HG03066 (cell line): ENCODE data around the gene ARL14.

Source experiments
- ATAC-seq: cut with Tn5 transposase; IDR thresholded peaks from one replicate; pipeline ENCODE4 v1.9.1; 2021; ENCODE audit warnings: low read depth; ENCODE audit not compliant: unreplicated experiment

The ARL14 gene

DNA sequence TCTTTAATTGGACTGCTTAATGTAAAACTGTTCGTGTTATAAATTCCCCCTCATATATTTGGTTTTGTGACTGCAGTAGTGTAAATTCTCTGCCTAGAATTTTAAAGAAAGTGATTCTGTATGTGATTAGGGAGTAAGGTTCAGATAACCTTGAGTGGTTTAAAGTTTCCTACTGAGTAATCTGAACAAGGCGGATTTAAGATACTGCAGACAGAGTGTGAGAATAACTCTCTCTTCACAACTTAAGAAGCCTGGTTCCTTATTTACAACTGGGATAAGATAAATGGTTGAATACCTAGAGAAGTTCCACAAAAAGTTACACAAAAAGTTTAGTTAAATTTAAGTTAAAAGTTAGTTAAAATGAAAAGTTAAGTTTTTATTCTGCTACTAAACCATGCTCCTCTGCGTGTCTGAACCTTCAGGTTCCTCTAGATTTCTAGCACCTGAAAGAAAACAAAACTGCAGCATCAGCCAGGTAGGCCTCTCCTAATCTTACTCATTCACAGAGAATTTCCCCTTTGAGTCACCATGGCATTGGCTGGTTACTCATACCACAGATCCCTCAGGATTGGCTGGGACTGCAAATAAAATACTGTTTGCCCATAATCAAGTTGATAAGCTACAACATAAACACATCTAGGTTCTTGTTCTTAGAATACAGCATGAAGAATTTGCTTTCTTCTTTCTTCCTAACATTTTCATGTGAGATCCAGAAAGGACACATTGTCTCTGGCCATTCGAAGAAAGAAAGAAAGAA is at the start of gene ARL14:
TSS of gene ARL14 (plus strand) at position 614 of the 757 bp plus-strand sequence. CDS start 187 bp downstream, outside the sequence.
- no peak for ATAC-seq

DNA sequence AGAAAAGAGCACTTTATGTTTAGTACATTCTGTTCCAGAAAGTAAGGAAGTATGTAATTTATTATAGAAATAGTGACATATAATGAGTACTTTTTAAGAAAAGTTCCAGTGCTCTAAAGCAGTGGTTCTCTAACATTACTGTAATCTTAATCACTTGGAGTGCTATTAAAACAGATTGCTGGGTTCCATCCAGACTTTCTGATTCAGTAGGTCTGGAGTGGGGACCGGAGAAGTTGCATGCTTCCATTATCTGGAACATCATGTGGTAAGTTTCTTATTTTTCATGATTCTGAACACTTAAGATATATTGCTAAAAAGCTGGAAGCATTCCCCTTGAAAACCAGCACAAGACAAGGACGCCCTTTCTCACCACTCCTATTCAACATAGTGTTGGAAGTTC is 47.5 kb upstream of the ARL14 start:
- ATAC-seq, result no peak

DNA sequence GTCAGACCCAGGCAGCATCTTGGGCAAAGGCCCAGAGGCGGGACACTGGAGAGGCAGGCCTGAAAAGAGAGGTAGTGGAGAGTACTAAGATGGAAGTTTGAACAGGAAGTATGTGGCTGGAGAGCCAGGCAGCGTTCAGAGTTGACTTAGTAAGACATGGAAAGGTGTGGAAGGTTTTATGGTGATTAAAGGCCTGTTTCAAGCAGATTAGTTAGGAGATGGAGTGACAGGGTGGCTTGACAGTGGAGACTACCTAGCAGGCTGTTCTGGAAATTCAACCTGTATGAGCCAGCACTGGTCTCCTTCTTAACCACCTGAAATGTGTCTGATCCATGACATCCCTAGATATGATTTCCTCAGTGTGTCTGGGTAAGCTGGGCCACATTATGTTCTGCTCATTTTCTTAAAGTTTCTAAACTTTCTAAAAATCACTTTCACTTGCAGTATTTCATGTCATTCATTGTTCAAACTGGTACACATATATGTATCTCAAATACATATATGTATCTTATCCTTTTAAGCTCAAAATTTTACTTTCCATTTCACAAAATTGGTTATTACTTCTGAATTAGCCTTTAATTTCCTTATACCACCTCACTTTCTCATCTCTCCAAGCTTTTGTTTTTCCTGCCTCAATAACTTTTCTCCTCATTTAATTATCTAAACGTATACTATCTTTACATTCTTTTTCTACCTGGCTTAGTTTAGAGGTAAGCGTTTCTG is 43.4 kb upstream of the ARL14 start:
- ATAC-seq, result no peak

DNA sequence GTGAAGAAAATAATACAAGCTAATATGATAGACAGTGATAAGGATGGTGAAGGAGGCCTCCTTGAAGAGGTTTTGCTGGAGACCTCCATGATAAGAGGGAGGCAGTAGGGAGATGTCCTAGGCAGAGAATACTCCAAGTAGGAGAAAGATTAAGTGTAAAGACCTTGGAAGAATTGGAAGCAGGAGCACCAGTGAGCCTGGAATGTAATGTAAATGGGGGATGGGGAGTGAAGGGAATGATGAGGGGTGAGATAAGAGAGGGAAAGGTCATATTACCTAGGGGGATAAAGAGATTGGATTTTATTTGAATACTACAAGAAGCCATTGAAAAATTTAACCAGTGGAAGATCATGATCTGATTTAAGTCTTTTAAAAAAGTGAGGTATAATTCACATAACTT is 41.7 kb upstream of the ARL14 start:
- no peak for ATAC-seq

DNA sequence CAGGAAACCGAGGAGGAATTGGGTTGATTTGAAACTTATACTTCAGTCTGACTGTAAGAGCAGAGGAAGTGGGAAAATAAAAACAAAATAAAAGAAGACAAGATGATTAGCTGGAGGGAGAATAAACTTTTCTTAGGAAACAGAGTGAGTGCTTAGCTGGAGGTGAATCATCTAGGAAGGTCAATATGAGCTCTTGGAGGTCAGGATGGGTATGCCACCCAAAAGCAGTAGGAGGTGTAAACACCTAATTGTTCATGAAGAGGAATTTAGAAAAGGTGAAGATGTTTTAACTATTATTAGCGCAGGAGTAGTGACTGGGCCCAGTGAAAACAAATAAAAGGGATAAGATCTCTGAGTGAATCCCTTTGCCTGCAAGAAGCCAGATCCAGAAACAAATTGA is 39.9 kb upstream of the ARL14 start:
- ATAC-seq, result no peak

DNA sequence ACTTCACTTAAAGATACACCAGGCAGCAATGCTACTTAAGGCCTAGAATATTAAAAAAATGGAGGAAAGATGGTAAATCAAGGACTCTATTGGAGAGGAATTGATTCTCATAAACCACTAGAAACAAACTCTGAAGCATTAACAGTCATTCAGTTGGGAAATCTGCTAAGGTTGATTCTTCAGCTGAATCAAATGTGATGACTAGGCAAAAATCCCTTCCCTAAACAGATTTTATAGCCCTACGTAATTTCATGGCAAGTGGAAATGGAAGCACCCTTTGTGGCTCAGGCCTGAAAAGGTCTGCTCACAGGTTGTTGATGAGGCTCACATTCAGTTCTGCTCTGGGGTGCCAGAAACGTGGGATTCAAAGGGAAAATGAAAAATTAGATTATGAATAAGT is 38.8 kb upstream of the ARL14 start:
- ATAC-seq, result no peak

DNA sequence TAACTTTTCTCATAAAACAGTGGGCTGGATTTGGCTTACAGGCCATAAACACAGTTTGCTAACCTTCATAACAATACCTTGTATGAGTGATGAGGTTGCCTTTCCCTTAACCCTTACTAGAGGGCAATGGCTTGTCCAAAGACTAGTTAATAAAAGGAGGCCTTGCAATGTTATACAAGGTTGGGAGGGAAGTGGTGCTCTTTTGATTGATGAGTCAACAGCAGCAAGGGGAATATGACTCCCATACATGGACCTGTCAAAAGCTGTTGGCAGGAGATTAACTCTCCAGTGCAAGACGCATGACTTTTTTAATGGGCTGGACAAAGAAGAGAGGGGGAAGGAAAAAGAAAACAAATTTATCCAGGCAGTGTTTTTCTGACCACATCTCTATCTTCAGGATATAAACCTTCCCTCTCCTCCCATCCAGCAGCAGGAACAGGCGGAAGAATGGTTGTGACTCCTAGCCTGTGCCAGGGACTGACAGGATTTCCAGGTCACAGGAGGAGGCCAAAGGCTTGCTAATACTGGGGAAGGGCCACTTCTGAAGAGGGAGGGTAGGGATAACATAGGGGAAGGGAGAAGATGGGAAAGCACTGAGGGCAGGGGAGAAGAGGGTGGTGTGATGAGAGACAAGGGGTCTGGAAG is 35.2 kb upstream of the ARL14 start:
- ATAC-seq, result no peak

DNA sequence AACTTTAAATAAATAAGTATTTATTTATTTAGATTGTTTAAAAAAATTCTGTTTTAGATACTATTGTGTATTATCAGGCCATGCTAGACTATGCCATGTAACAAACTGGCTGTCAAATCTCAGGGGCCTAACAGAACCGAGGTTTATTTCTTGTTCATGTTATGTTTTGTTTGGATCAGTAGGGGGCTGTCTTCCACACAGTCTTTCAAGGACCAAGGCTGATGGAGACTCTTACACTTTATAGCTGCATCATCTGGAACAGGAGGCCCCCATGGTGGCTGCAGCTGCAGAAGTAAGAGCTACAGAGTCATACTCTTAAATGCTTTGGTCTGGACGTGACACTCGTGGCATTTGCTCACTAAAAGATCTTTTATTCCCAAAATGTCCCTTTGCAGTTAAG is 33.0 kb upstream of the ARL14 start:
- no peak for ATAC-seq

DNA sequence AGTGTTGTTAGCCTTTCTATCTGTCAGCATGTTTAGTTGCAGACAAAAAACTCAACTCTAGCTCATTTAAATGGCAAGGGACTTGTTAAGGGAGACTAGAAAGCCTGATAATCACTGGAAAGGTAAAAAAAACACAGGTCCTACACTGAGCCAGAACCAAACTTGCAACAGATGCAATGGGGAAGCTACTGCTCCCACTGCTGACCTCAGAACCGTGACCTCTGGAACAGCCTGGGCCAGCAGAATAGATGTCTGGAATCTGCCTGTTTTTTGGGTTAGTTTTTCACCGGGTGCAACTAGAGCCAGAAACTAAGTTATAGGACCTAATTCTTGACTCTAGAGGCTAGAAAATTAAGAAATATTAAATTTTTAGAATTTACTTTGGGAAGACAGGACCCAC is 32.5 kb upstream of the ARL14 start:
- ATAC-seq, result no peak

DNA sequence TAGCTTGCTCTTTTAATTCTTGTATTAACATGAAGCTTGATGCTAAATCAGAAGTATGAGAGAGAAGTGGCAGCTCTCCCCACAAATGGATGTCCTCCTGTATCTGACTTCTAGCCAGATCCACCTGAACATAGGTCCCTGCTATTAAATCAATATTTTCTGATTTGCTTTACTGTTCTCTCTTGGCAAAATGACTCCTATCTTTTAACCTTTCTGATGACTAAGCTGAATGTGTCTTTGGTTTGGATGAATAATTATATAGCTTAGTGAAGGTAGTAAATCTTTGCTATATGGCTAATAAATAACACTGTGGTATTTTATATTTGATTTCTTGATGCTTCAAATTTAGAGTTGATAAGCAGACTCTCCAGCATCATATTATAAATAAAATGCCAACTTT is 28.3 kb upstream of the ARL14 start:
- ATAC-seq, result no peak

DNA sequence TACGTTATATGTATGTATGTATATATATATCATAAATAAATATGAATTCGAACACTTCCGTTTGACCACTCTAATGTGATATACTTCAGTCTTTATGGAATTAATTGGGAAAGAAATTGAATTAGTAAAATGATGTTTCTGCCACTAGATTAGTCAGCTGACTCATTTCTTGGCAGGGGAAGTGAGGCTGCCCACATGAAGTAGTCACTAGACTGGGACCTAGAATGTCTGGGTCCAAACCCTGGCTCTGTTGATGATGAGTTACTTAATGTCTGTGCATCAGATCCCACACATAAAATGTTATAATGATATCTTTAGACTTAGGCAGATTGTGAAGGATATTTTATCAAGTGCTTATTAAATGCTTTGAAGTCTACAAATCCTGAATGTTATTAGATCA is 27.4 kb upstream of the ARL14 start:
- no peak for ATAC-seq

DNA sequence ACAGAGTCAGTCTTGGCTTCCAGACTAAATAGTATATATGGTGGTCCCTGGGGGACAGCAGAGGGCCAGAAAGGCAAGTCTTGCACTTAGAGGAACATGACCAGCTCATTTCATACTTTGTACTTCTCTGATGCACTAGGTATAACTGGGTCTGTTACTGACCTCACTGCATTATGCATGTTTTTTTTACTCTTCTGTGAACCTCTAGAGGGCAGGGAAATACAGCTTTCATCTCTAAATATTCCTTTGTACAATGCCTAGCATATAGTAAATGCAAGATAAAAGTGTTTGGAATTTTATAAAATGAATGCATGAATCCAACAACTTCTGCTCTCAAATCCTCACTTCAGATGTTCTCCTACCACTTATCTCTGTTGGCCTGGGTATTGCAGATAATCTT is 23.4 kb upstream of the ARL14 start:
- ATAC-seq, result no peak

DNA sequence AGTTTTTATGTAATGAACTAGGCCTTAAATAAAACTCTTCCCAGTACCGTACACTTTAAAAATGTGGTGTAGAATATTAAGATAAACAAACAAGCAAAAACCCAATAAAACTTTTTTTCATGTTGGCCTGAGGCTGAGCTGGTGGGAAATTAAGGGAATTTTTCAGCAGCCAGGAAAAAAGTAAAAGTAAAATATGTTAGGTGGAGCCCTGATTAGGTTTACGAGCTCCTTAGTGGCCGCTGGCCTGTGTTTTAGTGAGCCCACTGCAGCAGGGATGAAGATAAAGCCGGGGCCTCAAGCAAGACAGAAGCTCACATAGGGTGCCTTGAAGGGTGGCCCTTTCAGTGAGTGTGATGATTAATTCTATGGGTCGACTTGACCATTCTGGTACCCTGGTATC is 16.1 kb upstream of the ARL14 start:
- ATAC-seq, result no peak

DNA sequence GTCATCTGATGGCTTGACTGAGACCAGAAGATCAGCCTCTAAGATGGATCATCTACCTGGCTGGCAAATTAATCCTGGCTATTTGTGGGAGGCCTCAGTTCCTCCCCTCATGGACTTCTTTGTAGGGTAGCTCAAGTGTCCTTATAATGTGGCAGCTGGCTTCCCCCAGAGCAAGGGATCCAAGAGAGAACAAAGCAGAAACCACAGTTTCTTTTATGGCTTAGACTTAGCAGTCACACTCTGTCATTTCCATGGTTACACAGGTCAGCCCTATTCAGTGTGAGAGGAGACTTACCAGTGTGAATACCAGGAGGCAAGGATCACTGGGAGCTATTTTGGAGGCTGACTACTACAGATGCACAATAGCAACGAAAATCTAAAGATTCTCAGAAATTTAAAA is 15.3 kb upstream of the ARL14 start:
- ATAC-seq, result no peak

DNA sequence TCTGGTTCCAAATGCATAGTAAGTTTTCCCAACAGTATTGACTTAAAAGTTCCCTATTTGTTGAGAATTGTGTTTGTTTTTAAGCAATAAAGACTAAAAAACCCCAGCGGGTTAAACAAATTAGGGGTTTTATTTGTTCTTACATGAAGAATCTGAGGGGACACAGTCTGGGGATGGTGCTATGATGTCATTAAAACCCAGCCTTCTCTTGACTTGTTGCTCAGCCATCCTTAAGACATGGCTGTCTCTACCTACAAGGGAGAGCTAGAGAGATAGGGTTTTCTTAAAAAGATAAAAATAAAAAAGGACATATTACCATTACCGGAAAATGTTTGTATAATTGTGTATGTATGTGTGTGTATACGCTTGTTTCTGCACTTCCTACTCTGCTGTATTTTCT is 11.7 kb upstream of the ARL14 start:
- no peak for ATAC-seq

DNA sequence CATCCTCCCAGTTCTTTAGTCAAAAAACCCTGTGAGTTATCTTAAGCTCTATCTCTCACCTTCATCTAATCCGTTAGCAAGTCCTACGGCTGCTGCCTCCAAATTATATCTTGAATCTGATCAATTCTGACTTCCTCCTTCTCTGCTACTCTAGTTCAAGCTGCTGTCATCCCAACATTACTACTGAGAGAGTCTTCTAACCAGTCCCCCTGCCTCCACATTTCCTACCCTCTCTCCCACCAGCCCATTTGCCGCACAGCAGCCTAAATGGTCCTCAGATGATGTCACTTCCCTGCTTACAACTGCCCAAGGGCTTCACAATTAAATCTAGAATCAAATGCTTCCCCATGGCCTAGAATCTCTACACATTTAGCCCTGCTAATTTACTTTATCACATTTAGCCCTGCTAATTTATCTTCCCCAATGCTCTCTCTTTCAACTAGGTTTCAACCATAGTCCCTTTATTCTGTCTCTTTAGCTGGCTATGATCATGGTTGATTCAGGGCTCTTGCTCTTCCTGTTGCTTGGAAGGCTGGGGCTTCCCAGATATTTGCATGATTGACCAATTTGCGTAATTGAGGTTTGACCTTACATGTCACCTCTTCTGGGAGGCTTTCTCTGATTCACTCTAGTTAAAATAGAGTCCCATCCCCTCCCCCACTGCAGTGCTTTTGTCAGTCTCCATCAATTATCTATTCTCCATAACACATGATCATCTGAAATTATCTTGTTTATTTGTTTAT is 11.0 kb upstream of the ARL14 start:
- ATAC-seq, result peak; percentile 67

DNA sequence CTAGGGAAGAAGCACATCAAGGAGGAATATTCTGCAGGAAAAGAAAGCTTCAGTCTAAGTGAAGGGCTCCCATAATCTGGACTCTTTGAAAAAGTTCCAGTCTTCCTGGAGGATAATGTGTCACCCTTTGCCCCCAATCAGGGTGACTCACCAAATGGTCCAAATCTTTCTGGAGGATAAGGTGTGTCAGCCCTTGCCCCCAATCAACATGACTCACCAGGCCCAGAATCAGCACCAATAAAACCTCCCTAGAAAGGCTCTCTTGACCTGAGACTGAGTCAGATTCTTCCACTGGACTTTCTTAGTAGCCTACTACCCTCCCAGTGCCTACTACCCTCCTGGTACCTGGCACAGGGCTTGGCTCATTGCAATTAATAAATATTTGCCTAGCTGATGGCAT is 9.5 kb upstream of the ARL14 start:
- ATAC-seq, result no peak

DNA sequence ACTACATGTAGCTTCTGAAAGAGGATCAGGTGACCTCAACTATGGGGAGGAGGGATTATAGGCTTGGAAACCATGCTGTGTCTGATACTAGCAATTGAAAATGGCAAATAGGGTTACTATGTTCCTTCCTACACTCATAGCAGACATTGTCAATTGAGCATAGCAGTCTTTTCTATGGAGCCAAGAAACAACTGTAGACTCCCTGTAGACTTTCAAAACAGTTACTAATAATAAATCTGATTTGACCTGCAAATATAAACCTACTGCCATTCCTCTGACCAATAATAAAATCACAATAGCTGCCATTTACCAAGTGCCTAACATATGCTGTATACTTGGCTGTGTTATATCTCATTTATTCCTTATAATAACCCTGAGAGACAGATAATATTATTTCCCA is 8.5 kb upstream of the ARL14 start:
- no peak for ATAC-seq

DNA sequence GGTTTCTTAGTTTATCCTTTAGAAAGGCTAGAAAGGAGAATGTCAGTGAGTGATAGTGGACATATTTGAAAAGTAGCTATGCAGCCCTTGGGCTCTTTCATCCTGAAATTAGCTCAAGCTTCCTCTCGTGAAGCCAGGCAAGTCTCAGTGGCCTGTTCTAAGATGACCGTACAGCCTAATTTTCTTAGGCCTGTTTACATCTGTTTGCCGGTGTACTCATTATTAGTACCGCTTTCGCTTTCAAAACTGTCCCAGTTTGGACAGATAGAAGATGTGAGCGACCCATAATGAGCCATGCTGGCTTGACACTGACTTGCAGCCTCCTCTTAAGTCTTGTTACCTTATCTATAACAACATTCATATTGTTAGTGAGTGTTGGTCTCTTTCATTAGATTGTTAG is 5.7 kb upstream of the ARL14 start:
- ATAC-seq, result peak; percentile 59

DNA sequence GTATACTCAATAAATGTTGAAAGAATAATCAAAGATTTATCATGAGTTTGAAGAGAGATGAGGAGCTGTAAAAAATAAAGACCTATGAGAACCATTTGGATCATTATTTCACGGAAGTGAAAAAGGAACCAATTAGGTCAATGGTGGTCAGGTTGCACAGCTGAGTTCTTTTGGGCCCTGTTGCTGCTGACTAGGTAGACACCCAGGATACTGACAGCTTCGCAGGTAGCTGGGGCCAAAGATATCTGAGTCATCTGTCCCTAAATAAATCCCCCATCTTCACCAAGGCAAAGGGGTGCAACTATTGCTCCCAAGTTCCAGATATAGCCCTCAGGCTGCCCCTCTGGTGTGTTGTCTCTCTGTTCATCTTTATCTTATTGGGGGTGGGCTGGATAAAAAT is 5.0 kb upstream of the ARL14 start:
- ATAC-seq, result no peak

DNA sequence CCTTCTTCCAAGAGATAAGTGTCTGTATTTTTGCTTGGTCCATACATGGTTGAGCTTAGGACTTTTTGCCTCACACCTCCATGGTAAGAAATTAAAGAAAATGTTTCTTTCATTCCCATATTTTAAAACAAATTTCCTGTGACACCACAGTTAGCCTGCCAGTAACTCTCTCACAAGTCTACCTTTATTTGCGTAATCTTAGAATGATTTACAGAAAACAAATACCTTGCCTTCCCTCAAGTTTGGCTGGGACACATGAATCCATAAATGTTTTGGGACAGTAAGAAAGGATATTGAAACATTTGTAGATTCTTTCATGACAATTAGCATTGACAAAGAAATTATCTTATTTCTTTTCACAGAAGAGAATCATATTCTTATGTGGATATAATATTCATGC is 3.8 kb upstream of the ARL14 start:
- no peak for ATAC-seq
